ENCODE data around the gene GHRHR.

- no peak for TF ChIP-seq CTCF (conservative IDR thresholded peaks at IDR 0.05; ENCODE audit: low read depth, low read length)
- no peak for TF ChIP-seq RAD21 (IDR thresholded peaks at IDR 0.05; ENCODE audit: low read length)
- no peak for TF ChIP-seq POLR2A (IDR thresholded peaks at IDR 0.05; ENCODE audit: low read depth, low read length)
- no peak for TF ChIP-seq MAFK (IDR thresholded peaks at IDR 0.05; ENCODE audit: low read depth, low read length)
- no peak for TF ChIP-seq CEBPB (IDR thresholded peaks at IDR 0.05; ENCODE audit: low read depth, low read length)
- no peak for TF ChIP-seq SMC3 (IDR thresholded peaks at IDR 0.05; ENCODE audit: low read depth, low read length)
- no peak for TF ChIP-seq MXI1 (IDR thresholded peaks at IDR 0.05; ENCODE audit: borderline replicate concordance, low read depth, low read length)
- TF ChIP-seq BHLHE40 (IDR thresholded peaks at IDR 0.05; ENCODE audit: low read depth, low read length), result no peak
- no peak for TF ChIP-seq FOS (IDR thresholded peaks at IDR 0.05; ENCODE audit: low read depth, low read length)
- TF ChIP-seq NFE2L2 (IDR thresholded peaks at IDR 0.05; ENCODE audit: low read depth, low read length), result no peak
- TF ChIP-seq MAZ (IDR thresholded peaks at IDR 0.05; ENCODE audit: borderline replicate concordance, low read depth, low read length), result no peak
- no peak for TF ChIP-seq ELK1 (IDR thresholded peaks at IDR 0.05; ENCODE audit: borderline replicate concordance, low read depth, low read length)
These were observed 63.6 kb downstream of the GHRHR start for GRCh38 chr7:31027161-31027965.
